ENCODE data around the gene PHF12. TPM values are rescaled to one million over a fixed set of nuclear protein-coding genes. Genes with fewer than 3 reads are reported as not detected.

Gene PHF12
- total and polyA plus RNA-seq, 2 experiments from 2014 or later = 19.7 to 41.0 TPM

DNA sequence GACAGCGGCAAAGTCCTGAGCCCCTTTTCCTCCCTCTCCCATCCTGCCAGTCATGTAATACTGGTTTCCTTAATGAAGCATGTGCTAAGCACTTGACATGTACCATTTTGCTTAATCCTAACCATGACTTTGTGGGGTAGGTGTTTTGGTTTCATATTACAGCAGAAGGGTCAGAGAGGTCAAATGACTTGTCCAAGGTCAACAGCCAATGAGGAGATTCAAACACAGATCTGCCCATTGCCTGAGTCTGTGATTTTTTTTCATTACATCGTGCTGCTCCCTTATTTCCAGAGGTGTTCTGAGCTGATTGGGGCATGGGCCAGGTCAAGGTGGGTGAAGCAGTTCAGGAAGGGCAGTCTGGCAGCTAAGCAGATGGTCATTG is 17.6 kb upstream of the PHF12 start:
- no peak for ATAC-seq
- Histone ChIP-seq H3K36me3 (ENCODE audit: insufficient read depth) (no peaks in the 10 kb centered on the region), H3K4me1 (ENCODE audit: insufficient read depth) (peaks cover 35% of the 10 kb centered on the region), H3F3A (replicated peaks; ENCODE audit: low read depth) (peaks cover 21% of the 10 kb centered on the region; the same call in 1 of the 2 replicates), H3K9me2 (ENCODE audit: insufficient read depth) (no peaks in the 10 kb centered on the region), H3K27me3 (ENCODE audit: insufficient read depth) (no peaks in the 10 kb centered on the region), H3K4me2 (peak overlapping the region; percentile 68), H4K20me1 (replicated peaks; ENCODE audit: insufficient read depth) (no peaks in the 10 kb centered on the region), H3K4me3 (0 out of 2 replicates have a peak overlapping the region, but pooled peaks have one; percentile 31), H3K79me2 (replicated peaks; ENCODE audit: insufficient read depth) (no peaks in the 10 kb centered on the region), H3K27ac (ENCODE audit: low read depth) (peak overlapping the region; percentile 45; the same call in 1 of the 2 replicates), H2AFZ (no peak overlapping the region)
- peaks cover 5% of the 10 kb centered on the region for H3K27me3 Mint-ChIP-seq (ENCODE audit: insufficient read depth, low read depth, poor library complexity)
- TF ChIP-seq EZH2 (IDR thresholded peaks at IDR 0.05; ENCODE audit: low read depth, unreplicated experiment) (no peak), ZNF114 (CRISPR knock-in tag; IDR thresholded peaks at IDR 0.05) (no peak), POLR2AphosphoS5 (IDR thresholded peaks at IDR 0.05; ENCODE audit: low read depth) (no peak), JUNB (IDR thresholded peaks at IDR 0.05; ENCODE audit: unreplicated experiment) (no peak), CREB1 (CRISPR knock-in tag; IDR thresholded peaks at IDR 0.05; ENCODE audit: low read depth) (no peak), STAT1 (IDR thresholded peaks at IDR 0.05; ENCODE audit: unreplicated experiment) (no peak), ZNF331 (CRISPR knock-in tag; IDR thresholded peaks at IDR 0.05; ENCODE audit: low read depth) (no peak), EZH2phosphoT487 (IDR thresholded peaks at IDR 0.05; ENCODE audit: unreplicated experiment) (no peak), NANOG (IDR thresholded peaks at IDR 0.05; ENCODE audit: borderline replicate concordance) (no peak)
- TF ChIP-seq, protein P1, sequence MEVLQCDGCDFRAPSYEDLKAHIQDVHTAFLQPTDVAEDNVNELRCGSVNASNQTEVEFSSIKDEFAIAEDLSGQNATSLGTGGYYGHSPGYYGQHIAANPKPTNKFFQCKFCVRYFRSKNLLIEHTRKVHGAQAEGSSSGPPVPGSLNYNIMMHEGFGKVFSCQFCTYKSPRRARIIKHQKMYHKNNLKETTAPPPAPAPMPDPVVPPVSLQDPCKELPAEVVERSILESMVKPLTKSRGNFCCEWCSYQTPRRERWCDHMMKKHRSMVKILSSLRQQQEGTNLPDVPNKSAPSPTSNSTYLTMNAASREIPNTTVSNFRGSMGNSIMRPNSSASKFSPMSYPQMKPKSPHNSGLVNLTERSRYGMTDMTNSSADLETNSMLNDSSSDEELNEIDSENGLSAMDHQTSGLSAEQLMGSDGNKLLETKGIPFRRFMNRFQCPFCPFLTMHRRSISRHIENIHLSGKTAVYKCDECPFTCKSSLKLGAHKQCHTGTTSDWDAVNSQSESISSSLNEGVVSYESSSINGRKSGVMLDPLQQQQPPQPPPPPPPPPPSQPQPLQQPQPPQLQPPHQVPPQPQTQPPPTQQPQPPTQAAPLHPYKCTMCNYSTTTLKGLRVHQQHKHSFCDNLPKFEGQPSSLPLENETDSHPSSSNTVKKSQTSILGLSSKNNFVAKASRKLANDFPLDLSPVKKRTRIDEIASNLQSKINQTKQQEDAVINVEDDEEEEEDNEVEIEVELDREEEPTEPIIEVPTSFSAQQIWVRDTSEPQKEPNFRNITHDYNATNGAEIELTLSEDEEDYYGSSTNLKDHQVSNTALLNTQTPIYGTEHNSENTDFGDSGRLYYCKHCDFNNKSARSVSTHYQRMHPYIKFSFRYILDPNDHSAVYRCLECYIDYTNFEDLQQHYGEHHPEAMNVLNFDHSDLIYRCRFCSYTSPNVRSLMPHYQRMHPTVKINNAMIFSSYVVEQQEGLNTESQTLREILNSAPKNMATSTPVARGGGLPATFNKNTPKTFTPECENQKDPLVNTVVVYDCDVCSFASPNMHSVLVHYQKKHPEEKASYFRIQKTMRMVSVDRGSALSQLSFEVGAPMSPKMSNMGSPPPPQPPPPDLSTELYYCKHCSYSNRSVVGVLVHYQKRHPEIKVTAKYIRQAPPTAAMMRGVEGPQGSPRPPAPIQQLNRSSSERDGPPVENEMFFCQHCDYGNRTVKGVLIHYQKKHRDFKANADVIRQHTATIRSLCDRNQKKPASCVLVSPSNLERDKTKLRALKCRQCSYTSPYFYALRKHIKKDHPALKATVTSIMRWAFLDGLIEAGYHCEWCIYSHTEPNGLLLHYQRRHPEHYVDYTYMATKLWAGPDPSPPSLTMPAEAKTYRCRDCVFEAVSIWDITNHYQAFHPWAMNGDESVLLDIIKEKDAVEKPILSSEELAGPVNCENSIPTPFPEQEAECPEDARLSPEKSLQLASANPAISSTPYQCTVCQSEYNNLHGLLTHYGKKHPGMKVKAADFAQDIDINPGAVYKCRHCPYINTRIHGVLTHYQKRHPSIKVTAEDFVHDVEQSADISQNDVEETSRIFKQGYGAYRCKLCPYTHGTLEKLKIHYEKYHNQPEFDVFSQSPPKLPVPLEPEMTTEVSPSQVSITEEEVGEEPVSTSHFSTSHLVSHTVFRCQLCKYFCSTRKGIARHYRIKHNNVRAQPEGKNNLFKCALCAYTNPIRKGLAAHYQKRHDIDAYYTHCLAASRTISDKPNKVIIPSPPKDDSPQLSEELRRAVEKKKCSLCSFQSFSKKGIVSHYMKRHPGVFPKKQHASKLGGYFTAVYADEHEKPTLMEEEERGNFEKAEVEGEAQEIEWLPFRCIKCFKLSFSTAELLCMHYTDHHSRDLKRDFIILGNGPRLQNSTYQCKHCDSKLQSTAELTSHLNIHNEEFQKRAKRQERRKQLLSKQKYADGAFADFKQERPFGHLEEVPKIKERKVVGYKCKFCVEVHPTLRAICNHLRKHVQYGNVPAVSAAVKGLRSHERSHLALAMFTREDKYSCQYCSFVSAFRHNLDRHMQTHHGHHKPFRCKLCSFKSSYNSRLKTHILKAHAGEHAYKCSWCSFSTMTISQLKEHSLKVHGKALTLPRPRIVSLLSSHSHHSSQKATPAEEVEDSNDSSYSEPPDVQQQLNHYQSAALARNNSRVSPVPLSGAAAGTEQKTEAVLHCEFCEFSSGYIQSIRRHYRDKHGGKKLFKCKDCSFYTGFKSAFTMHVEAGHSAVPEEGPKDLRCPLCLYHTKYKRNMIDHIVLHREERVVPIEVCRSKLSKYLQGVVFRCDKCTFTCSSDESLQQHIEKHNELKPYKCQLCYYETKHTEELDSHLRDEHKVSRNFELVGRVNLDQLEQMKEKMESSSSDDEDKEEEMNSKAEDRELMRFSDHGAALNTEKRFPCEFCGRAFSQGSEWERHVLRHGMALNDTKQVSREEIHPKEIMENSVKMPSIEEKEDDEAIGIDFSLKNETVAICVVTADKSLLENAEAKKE (CRISPR knock-in tag; IDR thresholded peaks at IDR 0.05) = no peak
- TF ChIP-seq, protein P2, sequence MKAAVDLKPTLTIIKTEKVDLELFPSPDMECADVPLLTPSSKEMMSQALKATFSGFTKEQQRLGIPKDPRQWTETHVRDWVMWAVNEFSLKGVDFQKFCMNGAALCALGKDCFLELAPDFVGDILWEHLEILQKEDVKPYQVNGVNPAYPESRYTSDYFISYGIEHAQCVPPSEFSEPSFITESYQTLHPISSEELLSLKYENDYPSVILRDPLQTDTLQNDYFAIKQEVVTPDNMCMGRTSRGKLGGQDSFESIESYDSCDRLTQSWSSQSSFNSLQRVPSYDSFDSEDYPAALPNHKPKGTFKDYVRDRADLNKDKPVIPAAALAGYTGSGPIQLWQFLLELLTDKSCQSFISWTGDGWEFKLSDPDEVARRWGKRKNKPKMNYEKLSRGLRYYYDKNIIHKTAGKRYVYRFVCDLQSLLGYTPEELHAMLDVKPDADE (IDR thresholded peaks at IDR 0.05) = no peak
- TF ChIP-seq, protein P3, sequence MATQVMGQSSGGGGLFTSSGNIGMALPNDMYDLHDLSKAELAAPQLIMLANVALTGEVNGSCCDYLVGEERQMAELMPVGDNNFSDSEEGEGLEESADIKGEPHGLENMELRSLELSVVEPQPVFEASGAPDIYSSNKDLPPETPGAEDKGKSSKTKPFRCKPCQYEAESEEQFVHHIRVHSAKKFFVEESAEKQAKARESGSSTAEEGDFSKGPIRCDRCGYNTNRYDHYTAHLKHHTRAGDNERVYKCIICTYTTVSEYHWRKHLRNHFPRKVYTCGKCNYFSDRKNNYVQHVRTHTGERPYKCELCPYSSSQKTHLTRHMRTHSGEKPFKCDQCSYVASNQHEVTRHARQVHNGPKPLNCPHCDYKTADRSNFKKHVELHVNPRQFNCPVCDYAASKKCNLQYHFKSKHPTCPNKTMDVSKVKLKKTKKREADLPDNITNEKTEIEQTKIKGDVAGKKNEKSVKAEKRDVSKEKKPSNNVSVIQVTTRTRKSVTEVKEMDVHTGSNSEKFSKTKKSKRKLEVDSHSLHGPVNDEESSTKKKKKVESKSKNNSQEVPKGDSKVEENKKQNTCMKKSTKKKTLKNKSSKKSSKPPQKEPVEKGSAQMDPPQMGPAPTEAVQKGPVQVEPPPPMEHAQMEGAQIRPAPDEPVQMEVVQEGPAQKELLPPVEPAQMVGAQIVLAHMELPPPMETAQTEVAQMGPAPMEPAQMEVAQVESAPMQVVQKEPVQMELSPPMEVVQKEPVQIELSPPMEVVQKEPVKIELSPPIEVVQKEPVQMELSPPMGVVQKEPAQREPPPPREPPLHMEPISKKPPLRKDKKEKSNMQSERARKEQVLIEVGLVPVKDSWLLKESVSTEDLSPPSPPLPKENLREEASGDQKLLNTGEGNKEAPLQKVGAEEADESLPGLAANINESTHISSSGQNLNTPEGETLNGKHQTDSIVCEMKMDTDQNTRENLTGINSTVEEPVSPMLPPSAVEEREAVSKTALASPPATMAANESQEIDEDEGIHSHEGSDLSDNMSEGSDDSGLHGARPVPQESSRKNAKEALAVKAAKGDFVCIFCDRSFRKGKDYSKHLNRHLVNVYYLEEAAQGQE (IDR thresholded peaks at IDR 0.05; ENCODE audit: unreplicated experiment) = no peak
- TF ChIP-seq, protein P4, sequence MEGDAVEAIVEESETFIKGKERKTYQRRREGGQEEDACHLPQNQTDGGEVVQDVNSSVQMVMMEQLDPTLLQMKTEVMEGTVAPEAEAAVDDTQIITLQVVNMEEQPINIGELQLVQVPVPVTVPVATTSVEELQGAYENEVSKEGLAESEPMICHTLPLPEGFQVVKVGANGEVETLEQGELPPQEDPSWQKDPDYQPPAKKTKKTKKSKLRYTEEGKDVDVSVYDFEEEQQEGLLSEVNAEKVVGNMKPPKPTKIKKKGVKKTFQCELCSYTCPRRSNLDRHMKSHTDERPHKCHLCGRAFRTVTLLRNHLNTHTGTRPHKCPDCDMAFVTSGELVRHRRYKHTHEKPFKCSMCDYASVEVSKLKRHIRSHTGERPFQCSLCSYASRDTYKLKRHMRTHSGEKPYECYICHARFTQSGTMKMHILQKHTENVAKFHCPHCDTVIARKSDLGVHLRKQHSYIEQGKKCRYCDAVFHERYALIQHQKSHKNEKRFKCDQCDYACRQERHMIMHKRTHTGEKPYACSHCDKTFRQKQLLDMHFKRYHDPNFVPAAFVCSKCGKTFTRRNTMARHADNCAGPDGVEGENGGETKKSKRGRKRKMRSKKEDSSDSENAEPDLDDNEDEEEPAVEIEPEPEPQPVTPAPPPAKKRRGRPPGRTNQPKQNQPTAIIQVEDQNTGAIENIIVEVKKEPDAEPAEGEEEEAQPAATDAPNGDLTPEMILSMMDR (conservative IDR thresholded peaks at IDR 0.05; ENCODE audit: low read depth in 2 of 2) = no peak
- no peaks in the 10 kb centered on the region for H3K36me3 Mint-ChIP-seq (ENCODE audit: low read depth)
- H3K4me1 Mint-ChIP-seq = peaks cover 46% of the 10 kb centered on the region
- H3K27ac Mint-ChIP-seq = peak overlapping the region; percentile 8; the same call in 1 of the 2 replicates
- no peak for DNase-seq (ENCODE audit: low spot score)
- H3K4me3 Mint-ChIP-seq = peak overlapping the region; percentile 28; the same call in 2 of the 3 replicates
- H3K9me3 Mint-ChIP-seq = no peaks in the 10 kb centered on the region

Measured in GM23338 (cell line).